Sigmoid colon (tissue), 7 donors: Measurements from ENCODE around the gene SEMA3F. TPM values are rescaled to one million over a fixed set of nuclear protein-coding genes. Genes with fewer than 3 reads are reported as not detected.

ENCODE experiments used
- DNase-seq: peaks from one replicate; pipeline ENCODE4 v3.0.0-alpha.2; 2019
- H3K27ac ChIP-seq, 4 donors: fragments of 200-600 bp; sonication (generic); one replicate each; pipeline ENCODE4 v1.5.1; 2016 to 2019; ENCODE audit warnings: mild to moderate bottlenecking in 1 of 4
- H3K27me3 ChIP-seq, 3 donors: fragments of 200-600 bp; sonication (generic); one replicate each; pipeline ENCODE4 v1.5.1; 2019; ENCODE audit warnings: mild to moderate bottlenecking in 1 of 3
- H3K36me3 ChIP-seq, 4 donors: fragments of 200-600 bp; sonication (generic); one replicate each; pipeline ENCODE4 v1.5.1; 2016 to 2019
- H3K4me1 ChIP-seq, 4 donors: fragments of 200-600 bp; sonication (generic); one replicate each; pipeline ENCODE4 v1.5.1; 2017 to 2019
- H3K4me3 ChIP-seq, 4 donors: fragments of 200-600 bp; sonication (generic); one replicate each; pipeline ENCODE4 v1.5.1; 2017 to 2019; ENCODE audit warnings: mild to moderate bottlenecking in 2 of 4, moderate library complexity in 1 of 4
- H3K9me3 ChIP-seq, 4 donors: fragments of 200-600 bp in 3 of 4; sonication (generic) in 3 of 4; one replicate each; pipeline versions ENCODE4 v1.5.1 to v1.6.1; 2013 to 2019
- EP300 ChIP-seq, 4 donors: sonication (generic); formaldehyde crosslinking; IDR thresholded peaks; one replicate each; pipeline ENCODE4 v1.6.1; 2017; ENCODE audit warnings: antibody characterized with exemption in 4 of 4
- POLR2A ChIP-seq, 2 donors: fragments of 450-650 bp; IDR thresholded peaks; one replicate each; pipeline ENCODE4 v1.6.1; 2016; ENCODE audit warnings: antibody characterized with exemption in 2 of 2, mild to moderate bottlenecking in 2 of 2, moderate library complexity in 2 of 2
- POLR2AphosphoS5 ChIP-seq, 4 donors: sonication (generic); formaldehyde crosslinking; IDR thresholded peaks; one replicate each; pipeline ENCODE4 v1.6.1; 2017; ENCODE audit warnings: antibody characterized with exemption in 4 of 4
- WGBS, 2 donors: extraction: QIAGEN DNeasy Blood & Tissue Kit; methylation state at CpG; one replicate each; pipeline ENCODE4 v1.1.7; 2013; 5-methylcytosine and 5-hydroxymethylcytosine counted together
- intact Hi-C: fragments of 100-400 bp; cut with DNase I; formaldehyde crosslinking; loops from one replicate; pipeline ENCODE4 v1.15.1; 2023
- polyA plus RNA-seq, 3 donors: library from polyadenylated mRNA; stranded (reverse); fragments of 200-250 nt; gene quantifications; one replicate each; pipeline ENCODE4 v1.2.3, GENCODE V29; 2013
- total RNA-seq, 4 donors: library from RNA; depleted of rRNA; stranded (reverse); fragments of >200 nt; gene quantifications; one replicate each; pipeline ENCODE4 v1.1.0, GENCODE V29; 2016
- TF ChIP-seq, protein P1 (sequence below), 4 experiments: fragments of 450-650 bp in 3 of 4; fragments of 200-600 bp in 1 of 4; IDR thresholded peaks; one replicate each; pipeline ENCODE4 v1.5.1; 2016 to 2019; ENCODE audit warnings: antibody characterized with exemption in 4 of 4, mild to moderate bottlenecking in 3 of 4, moderate library complexity in 2 of 4
- donor health status: healthy with polysubstance abuse.
- donor health status: Bipolar disorder and iron deficiency.
- donor health status: healthy.

The SEMA3F gene
- total and polyA plus RNA-seq, 7 donors: 0.60 to 12.3 (median 7.5) TPM

DNA sequence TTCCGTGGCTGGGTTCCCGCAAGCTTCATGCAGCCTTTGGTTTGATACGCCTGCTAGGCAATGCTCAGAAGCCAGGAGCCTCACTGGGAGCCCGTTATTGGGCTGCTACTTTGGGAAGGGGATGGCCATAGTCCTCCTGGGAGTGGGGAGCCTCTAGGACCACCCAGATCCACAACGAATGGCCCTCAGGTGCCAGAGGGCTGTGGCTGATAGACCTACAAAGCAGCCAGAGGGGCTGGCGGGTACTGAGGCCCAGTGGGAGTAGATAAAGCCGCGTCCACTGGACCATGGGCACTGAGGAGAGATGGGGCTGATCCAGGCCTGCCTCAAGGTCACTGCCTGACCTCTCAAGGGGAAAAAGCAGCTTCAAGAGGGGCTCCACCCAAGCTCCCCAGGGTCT lies 37.0 kb downstream of the SEMA3F start:
- peaks cover 22 to 50% (median 33%) of the 10 kb centered on the region in 3 donors for H3K27me3 ChIP-seq
- intact Hi-C loops: loop anchor here (2.0 to 5.0 kb wide), 3 partner anchors 55 to 130 kb away; partner anchors contain the start of gene HYAL2

DNA sequence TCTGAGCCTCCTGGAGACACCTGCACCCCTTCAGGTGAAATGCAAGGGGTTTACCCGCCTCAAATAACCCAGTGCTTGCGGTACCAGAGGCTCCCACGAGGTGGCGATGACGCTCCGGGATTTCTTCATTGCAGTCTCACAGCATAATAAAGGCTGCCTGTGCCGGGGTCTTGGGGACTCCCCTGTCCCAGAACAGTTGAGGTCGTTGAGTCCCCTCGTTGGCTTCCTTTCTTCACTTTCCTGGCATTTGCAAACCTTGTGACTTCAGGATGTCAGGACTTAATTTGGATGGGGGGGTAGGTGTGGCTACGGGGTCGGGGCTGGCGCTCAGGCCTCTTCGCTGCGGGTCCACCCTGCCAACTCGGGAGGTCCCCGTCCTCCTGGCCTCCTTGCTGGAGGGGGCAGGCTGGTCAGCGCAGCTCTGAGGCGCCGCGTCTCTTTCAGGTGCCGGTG lies 37.6 kb downstream of the SEMA3F start:
- Histone ChIP-seq H3K4me3 (no peak overlapping the region), H3K4me1 (peaks cover 0 to 28% (median 25%) of the 10 kb centered on the region in 4 donors), H3K9me3 (no peaks in the 10 kb centered on the region), H3K36me3 (peaks cover 0 to 2% (median 0%) of the 10 kb centered on the region in 4 donors), H3K27ac (no peak overlapping the region), H3K27me3 (peaks cover 22 to 50% (median 33%) of the 10 kb centered on the region in 3 donors)
- no peak for TF ChIP-seq EP300 (IDR thresholded peaks at IDR 0.05)
- TF ChIP-seq, protein P1, sequence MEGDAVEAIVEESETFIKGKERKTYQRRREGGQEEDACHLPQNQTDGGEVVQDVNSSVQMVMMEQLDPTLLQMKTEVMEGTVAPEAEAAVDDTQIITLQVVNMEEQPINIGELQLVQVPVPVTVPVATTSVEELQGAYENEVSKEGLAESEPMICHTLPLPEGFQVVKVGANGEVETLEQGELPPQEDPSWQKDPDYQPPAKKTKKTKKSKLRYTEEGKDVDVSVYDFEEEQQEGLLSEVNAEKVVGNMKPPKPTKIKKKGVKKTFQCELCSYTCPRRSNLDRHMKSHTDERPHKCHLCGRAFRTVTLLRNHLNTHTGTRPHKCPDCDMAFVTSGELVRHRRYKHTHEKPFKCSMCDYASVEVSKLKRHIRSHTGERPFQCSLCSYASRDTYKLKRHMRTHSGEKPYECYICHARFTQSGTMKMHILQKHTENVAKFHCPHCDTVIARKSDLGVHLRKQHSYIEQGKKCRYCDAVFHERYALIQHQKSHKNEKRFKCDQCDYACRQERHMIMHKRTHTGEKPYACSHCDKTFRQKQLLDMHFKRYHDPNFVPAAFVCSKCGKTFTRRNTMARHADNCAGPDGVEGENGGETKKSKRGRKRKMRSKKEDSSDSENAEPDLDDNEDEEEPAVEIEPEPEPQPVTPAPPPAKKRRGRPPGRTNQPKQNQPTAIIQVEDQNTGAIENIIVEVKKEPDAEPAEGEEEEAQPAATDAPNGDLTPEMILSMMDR (IDR thresholded peaks at IDR 0.05): peak; percentile 80 to 94 (median 90)
- DNase-seq: no peak
- intact Hi-C loops: loop anchor here (2.0 to 5.0 kb wide), 3 partner anchors 54 to 130 kb away; partner anchors contain the start of gene HYAL2
- WGBS, 2 donors: 13 to 15% methylated on average over 21 of the region's 21 CpGs

More for the DNA sequence above, 37.0 kb downstream of the SEMA3F start:
- DNase-seq: no peak
- Histone ChIP-seq H3K36me3 (peaks cover 0 to 4% (median 0%) of the 10 kb centered on the region in 4 donors), H3K9me3 (no peaks in the 10 kb centered on the region), H3K27ac (no peak overlapping the region), H3K4me1 (peaks cover 0 to 28% (median 25%) of the 10 kb centered on the region in 4 donors), H3K4me3 (no peak overlapping the region)
- 84 to 88% methylated on average over 8 of the region's 8 CpGs for WGBS, 2 donors
- TF ChIP-seq POLR2AphosphoS5 (IDR thresholded peaks at IDR 0.05): no peak
- TF ChIP-seq, protein P1 (IDR thresholded peaks at IDR 0.05): no peak
- no peak for TF ChIP-seq EP300 (IDR thresholded peaks at IDR 0.05)
- TF ChIP-seq POLR2A (IDR thresholded peaks at IDR 0.05): no peak

DNA sequence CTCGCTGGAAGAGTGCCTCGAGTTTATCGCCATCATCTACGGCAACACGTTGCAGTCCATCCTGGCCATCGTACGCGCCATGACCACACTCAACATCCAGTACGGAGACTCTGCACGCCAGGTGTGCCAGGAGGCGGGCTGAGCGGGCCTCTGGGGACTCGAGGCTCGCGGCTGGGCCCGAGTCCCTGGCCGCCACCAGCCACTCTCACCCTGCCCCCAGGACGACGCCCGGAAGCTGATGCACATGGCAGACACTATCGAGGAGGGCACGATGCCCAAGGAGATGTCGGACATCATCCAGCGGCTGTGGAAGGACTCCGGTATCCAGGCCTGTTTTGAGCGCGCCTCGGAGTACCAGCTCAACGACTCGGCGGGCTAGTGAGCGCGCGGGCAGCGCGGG lies 38.2 kb downstream of the SEMA3F start:
- Histone ChIP-seq H3K27ac (no peak overlapping the region), H3K4me3 (no peak overlapping the region), H3K36me3 (no peaks in the 10 kb centered on the region), H3K27me3 (peaks cover 22 to 54% (median 33%) of the 10 kb centered on the region in 3 donors), H3K9me3 (no peaks in the 10 kb centered on the region), H3K4me1 (peaks cover 0 to 28% (median 25%) of the 10 kb centered on the region in 4 donors)
- WGBS, 2 donors: 56 to 60% methylated on average over 36 of the region's 36 CpGs
- TF ChIP-seq EP300 (IDR thresholded peaks at IDR 0.05): no peak
- TF ChIP-seq POLR2A (IDR thresholded peaks at IDR 0.05): no peak
- no peak for TF ChIP-seq POLR2AphosphoS5 (IDR thresholded peaks at IDR 0.05)
- TF ChIP-seq, protein P1 (IDR thresholded peaks at IDR 0.05): no peak
- DNase-seq: no peak
- intact Hi-C loops: loop anchor here (2.0 to 5.0 kb wide), 3 partner anchors 54 to 129 kb away; partner anchors contain the start of gene HYAL2

DNA sequence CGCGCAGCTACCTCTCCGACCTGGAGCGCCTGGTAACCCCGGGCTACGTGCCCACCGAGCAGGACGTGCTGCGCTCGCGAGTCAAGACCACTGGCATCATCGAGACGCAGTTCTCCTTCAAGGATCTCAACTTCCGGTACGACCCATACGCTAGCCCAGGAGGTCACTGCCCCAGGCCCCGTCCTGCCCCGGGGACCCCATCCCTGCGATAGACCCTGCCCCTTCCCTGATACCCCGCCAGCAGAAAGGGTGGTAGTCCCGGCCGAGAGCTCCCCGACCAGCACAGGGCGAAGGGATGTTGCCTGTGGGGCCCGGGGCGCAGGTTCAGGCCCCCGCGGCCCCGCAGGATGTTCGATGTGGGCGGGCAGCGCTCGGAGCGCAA lies 38.6 kb downstream of the SEMA3F start:
- H3K27ac ChIP-seq: no peak overlapping the region
- no peak overlapping the region for H3K4me3 ChIP-seq
- peaks cover 22 to 58% (median 33%) of the 10 kb centered on the region in 3 donors for H3K27me3 ChIP-seq
- H3K36me3 ChIP-seq: no peaks in the 10 kb centered on the region
- TF ChIP-seq POLR2AphosphoS5 (IDR thresholded peaks at IDR 0.05) (no peak), EP300 (IDR thresholded peaks at IDR 0.05) (no peak), POLR2A (IDR thresholded peaks at IDR 0.05) (no peak)
- TF ChIP-seq, protein P1 (IDR thresholded peaks at IDR 0.05): no peak
- no peaks in the 10 kb centered on the region for H3K9me3 ChIP-seq
- no peak for DNase-seq
- peaks cover 0 to 28% (median 25%) of the 10 kb centered on the region in 4 donors for H3K4me1 ChIP-seq
- WGBS, 2 donors: 38 to 53% methylated on average over 34 of the region's 34 CpGs
- intact Hi-C loops: loop anchor here (1.0 to 5.0 kb wide), 4 partner anchors 33 to 129 kb away; partner anchors contain the start of gene HYAL2
